Measurements from ENCODE around the gene ZGRF1.
"Not testable (repeated sequence)": the region's sequence is repeated elsewhere in the genome, so short reads cannot be mapped to it uniquely, and the experiment has no call there.

Gene ZGRF1

GRCh38 chr4:112559053-112559452, 77.7 kb downstream of the ZGRF1 start:
- Histone ChIP-seq H3K4me1 (ENCODE audit: insufficient read depth, low read length) (no peaks in the 10 kb centered on the region), H3K4me2 (ENCODE audit: insufficient read depth, low read length) (no peak overlapping the region), H3K4me3 (ENCODE audit: low read depth in 1 of 2, low read length in 2 of 2) (no peak overlapping the region), H2AFZ (ENCODE audit: low read depth, low read length) (no peak overlapping the region), H3K9me3 (ENCODE audit: insufficient read depth, low read length, severe bottlenecking) (no peaks in the 10 kb centered on the region), H3K9ac (ENCODE audit: low read depth, low read length) (no peak overlapping the region), H4K20me1 (ENCODE audit: insufficient read depth, low read length) (no peaks in the 10 kb centered on the region), H3K36me3 (ENCODE audit: insufficient read depth, low read length) (peaks cover 52% of the 10 kb centered on the region), H3K27ac (ENCODE audit: low read length) (no peak overlapping the region), H3K27me3 (ENCODE audit: insufficient read depth, low read length, poor library complexity) (no peaks in the 10 kb centered on the region), H3K79me2 (ENCODE audit: insufficient read depth, low read length) (no peaks in the 10 kb centered on the region)
- ATAC-seq (ENCODE audit: insufficient read depth, low read depth) = no peak
- no peak for DNase-seq
- TF ChIP-seq EZH2 (IDR thresholded peaks at IDR 0.05; ENCODE audit: borderline replicate concordance, low read depth, low read length, severe bottlenecking) = no peak

DNA sequence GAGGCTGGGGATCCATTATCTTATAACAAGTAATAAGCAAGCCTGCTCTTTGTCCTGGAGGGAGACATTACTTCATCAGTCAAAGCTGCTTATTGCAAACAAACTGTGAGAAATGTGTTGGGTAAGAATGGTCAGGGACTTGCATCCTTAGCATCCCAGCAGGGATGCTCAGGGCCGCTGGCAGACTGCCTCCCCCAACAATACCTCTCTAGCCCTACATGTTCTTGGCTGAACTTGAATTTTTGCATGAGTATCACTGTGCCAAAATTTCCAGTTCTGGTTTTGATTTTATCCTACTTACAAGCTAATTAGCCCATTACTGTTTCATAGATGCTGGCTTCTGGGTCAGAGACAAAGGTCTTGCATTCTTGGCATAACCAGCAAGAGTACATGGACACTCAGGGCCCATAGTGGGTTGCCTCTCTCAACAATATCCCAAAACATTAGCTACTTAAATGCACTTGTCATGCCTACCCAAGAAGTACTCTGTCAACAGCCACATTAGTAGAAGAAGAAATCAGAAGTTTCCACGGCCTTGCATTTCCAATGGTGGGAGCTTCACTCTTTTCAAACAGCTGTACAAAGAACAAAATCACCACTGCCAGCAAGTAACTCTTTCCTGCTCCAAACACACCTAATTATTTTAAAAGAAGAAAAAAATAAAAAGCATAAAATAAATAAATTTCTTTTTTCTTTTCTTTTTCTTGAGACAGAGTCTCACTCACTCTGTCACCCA, 78.9 kb downstream of the ZGRF1 start:
- no peak for DNase-seq
- TF ChIP-seq EZH2 (IDR thresholded peaks at IDR 0.05; ENCODE audit: borderline replicate concordance, low read depth, low read length, severe bottlenecking) = no peak
- no peak for TF ChIP-seq CTCF (IDR thresholded peaks at IDR 0.05; ENCODE audit: borderline replicate concordance, extremely low read depth, low read length, poor library complexity, severe bottlenecking)
- H3K4me3 ChIP-seq (ENCODE audit: low read depth in 1 of 2, low read length in 2 of 2) = no peak overlapping the region

DNA sequence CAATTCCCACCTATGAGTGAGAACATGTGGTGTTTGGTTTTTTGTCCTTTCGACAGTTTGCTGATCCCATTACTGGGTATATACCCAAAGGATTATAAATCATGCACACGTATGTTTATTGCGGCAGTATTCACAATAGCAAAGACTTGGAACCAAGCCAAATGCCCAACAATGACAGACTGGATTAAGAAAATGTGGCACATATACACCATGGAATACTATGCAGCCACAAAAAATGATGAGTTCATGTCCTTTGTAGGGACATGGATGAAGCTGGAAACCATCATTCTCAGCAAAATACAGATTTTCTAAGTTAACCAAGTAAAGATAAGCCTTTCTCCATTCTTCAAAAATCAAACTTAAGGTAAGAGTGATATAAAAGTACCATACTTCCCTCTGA, 82.4 kb downstream of the ZGRF1 start:
- H4K20me1 ChIP-seq (ENCODE audit: insufficient read depth, low read length); H3K4me3 ChIP-seq (ENCODE audit: low read depth in 1 of 2, low read length in 2 of 2); H3K79me2 ChIP-seq (ENCODE audit: insufficient read depth, low read length): not testable (repeated sequence)

More for the DNA sequence above, 78.9 kb downstream of the ZGRF1 start:
- Histone ChIP-seq H3K27ac (ENCODE audit: low read length) (no peak overlapping the region), H3K4me1 (ENCODE audit: insufficient read depth, low read length) (no peaks in the 10 kb centered on the region), H4K20me1 (ENCODE audit: insufficient read depth, low read length) (no peaks in the 10 kb centered on the region), H3K27me3 (ENCODE audit: insufficient read depth, low read length, poor library complexity) (no peaks in the 10 kb centered on the region), H3K79me2 (ENCODE audit: insufficient read depth, low read length) (no peaks in the 10 kb centered on the region), H3K9ac (ENCODE audit: low read depth, low read length) (no peak overlapping the region), H3K4me2 (ENCODE audit: insufficient read depth, low read length) (no peak overlapping the region), H3K36me3 (ENCODE audit: insufficient read depth, low read length) (peaks cover 56% of the 10 kb centered on the region), H2AFZ (ENCODE audit: low read depth, low read length) (no peak overlapping the region), H3K9me3 (ENCODE audit: insufficient read depth, low read length, severe bottlenecking) (no peaks in the 10 kb centered on the region)
- no peak for ATAC-seq (ENCODE audit: insufficient read depth, low read depth)

GRCh38 chr4:112552668-112553067, 84.0 kb downstream of the ZGRF1 start:
- no peak overlapping the region for H3K4me3 ChIP-seq (ENCODE audit: low read depth in 1 of 2, low read length in 2 of 2)
- TF ChIP-seq CTCF (IDR thresholded peaks at IDR 0.05; ENCODE audit: borderline replicate concordance, extremely low read depth, low read length, poor library complexity, severe bottlenecking) (no peak), EZH2 (IDR thresholded peaks at IDR 0.05; ENCODE audit: borderline replicate concordance, low read depth, low read length, severe bottlenecking) (no peak)
- no peak overlapping the region for H2AFZ ChIP-seq (ENCODE audit: low read depth, low read length)
- H3K27me3 ChIP-seq (ENCODE audit: insufficient read depth, low read length, poor library complexity) = no peaks in the 10 kb centered on the region
- no peak overlapping the region for H3K27ac ChIP-seq (ENCODE audit: low read length)
- no peaks in the 10 kb centered on the region for H3K79me2 ChIP-seq (ENCODE audit: insufficient read depth, low read length)
- DNase-seq = no peak
- no peak overlapping the region for H3K4me2 ChIP-seq (ENCODE audit: insufficient read depth, low read length)
- no peaks in the 10 kb centered on the region for H3K9me3 ChIP-seq (ENCODE audit: insufficient read depth, low read length, severe bottlenecking)
- H3K4me1 ChIP-seq (ENCODE audit: insufficient read depth, low read length) = no peaks in the 10 kb centered on the region
- H3K9ac ChIP-seq (ENCODE audit: low read depth, low read length) = no peak overlapping the region
- ATAC-seq (ENCODE audit: insufficient read depth, low read depth) = no peak
- H4K20me1 ChIP-seq (ENCODE audit: insufficient read depth, low read length) = no peaks in the 10 kb centered on the region
- H3K36me3 ChIP-seq (ENCODE audit: insufficient read depth, low read length) = peaks cover 32% of the 10 kb centered on the region; the same call in 1 of the 2 replicates

More for the DNA sequence above, 82.4 kb downstream of the ZGRF1 start:
- H3K27me3 ChIP-seq (ENCODE audit: insufficient read depth, low read length, poor library complexity); H3K9ac ChIP-seq (ENCODE audit: low read depth, low read length); H3K4me2 ChIP-seq (ENCODE audit: insufficient read depth, low read length); ATAC-seq (ENCODE audit: insufficient read depth, low read depth); DNase-seq; H2AFZ ChIP-seq (ENCODE audit: low read depth, low read length); H3K9me3 ChIP-seq (ENCODE audit: insufficient read depth, low read length, severe bottlenecking); H3K27ac ChIP-seq (ENCODE audit: low read length); H3K4me1 ChIP-seq (ENCODE audit: insufficient read depth, low read length): not testable (repeated sequence)
- peaks cover 32% of the 10 kb centered on the region for H3K36me3 ChIP-seq (ENCODE audit: insufficient read depth, low read length)

Data from DND-41 (cell line).